Muscle of arm (tissue), 12 donors: Measurements from ENCODE around the gene FOXP3. TPM values are rescaled to one million over a fixed set of nuclear protein-coding genes. Genes with fewer than 3 reads are reported as not detected.
A peak's percentile ranks its signal among the peaks of the same experiment; 100 is the strongest.

Source experiments
- DNase-seq: peaks from one replicate; pipeline ENCODE4 v3.0.0-alpha.2; 2013
- polyA plus RNA-seq, 12 donors: library from polyadenylated mRNA; unstranded; fragments of 120-200 nt; gene quantifications; one replicate each; pipeline ENCODE4 v1.2.1, GENCODE V29; 2013; ENCODE audit not compliant: insufficient read length in 12 of 12

The FOXP3 gene
- polyA plus RNA-seq, 12 donors: 0.25 to 1.9 (median 0.47) TPM; not detected in 2

DNA sequence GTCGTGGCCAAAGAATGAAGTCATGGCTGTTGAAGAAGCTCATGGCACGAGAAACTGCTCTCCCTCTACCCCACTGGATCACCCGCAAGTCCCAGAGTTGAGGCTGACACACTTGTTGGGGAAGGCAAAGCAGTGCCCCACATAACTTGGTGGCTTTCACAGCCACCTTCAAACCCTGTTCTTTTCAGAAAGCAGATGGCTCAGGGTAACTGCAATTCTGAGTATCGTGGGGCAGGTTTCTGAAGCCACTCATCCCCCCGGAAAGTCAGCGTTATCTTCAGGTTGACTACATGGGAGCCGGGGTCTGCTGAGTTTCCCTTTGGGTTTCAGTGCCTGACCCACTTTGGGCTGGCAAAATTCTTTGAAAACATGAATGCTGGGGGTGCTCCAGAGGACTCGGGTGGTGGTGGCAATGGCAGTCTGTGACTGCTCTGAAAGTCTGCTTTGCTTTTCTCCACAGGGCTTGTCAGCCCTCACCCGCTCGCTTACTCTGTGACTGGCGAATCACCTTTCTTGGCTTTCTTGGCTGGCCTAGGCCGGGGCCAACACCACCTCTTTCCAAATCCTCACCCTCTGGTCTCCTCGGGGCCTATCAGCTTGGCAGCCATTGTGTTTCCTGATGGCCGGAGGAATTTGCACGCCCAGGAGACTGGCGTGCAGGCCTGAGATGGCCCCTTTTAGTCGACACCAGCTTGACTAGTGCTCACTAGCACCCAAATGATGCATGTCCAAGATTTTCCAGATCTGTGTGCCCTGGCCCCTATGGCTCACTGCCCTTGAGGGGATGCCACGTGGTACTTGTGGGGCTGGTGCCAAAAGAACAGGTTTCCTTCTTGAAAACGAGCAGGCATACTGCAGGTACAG lies 12.4 kb upstream of the FOXP3 start:
- no peak for DNase-seq

DNA sequence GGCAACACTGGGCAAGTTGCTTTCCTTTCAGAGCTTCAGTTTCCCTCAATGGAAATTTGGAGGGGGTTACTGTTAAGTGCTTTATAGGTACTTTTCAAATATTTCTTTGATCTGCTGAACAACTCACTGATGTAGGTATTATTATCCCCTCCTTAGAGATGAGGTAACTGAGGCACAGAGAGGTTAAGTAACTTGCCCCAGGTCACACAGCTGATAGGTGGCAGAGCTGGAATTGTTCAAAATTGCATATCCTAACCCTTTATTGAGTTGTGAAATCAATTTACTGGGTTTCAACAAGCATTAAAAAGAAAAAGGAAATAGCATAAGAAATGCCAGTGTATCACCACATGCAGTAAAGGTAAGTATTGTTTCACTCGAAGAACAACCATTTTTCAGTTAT lies 11.7 kb upstream of the FOXP3 start:
- DNase-seq: no peak

DNA sequence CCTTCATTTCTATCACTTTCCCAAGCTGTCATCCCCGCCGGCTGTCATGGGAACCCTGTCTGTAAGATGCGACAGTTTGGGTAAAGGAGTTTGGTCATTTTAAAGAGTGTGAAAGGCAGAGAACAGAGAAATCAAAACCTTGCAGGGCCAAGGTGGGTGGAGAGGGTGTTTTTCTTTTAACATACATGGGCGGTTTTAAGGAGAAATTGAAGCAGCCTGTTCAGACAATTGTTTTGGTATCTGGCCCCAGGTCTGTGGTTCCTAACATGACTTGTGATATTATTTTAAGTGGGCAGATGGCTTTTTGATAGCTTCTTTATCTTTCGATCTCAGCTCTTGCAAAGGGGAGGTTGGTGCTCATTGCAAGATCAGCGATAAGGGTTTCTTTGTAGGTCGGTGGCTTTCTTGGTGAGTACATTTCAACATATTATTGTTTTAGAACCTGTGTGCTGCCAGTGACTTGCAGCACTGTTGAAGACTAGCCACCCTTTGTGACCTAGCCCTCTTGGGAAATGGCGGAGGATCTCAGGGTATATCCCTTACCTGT lies 8.7 kb upstream of the FOXP3 start:
- no peak for DNase-seq

DNA sequence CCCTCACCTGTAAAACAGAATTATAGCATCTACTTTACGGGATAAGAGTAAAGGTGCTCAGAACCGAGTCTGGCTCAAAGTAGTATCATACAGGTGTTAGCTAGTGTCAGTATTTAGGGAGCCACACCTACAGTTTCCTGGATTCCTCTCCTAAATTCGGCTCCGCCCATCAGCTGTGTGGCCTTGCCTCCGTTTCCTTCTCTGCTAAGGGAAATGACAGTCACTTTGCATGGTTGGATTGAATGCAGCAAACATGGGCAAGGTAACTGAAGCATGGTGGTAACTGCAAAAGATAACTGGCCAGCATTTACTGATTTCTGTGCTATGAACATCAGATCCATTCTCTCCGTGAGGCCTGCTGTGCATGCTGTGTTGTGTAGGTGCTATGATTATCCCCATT lies 7.9 kb upstream of the FOXP3 start:
- DNase-seq: no peak

DNA sequence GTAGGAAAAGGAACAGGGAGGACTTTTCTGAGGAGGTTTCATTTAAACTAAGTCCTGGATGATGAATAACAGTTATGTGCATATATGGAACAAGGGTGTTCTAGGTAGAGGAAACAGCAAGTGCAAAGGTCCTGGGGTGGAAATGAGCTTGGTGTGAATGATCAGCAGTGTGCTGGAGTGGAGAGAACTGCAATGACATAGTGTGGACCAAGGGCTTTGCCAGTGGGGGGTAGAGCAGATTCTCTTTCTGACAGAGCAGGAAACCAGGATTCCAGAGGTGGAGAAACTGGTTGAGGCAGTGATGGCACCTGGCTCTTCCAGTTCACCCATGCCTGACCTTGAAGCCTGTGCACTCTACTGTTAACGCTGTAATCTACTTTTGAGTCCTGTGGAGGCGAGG lies 6.8 kb upstream of the FOXP3 start:
- no peak for DNase-seq

DNA sequence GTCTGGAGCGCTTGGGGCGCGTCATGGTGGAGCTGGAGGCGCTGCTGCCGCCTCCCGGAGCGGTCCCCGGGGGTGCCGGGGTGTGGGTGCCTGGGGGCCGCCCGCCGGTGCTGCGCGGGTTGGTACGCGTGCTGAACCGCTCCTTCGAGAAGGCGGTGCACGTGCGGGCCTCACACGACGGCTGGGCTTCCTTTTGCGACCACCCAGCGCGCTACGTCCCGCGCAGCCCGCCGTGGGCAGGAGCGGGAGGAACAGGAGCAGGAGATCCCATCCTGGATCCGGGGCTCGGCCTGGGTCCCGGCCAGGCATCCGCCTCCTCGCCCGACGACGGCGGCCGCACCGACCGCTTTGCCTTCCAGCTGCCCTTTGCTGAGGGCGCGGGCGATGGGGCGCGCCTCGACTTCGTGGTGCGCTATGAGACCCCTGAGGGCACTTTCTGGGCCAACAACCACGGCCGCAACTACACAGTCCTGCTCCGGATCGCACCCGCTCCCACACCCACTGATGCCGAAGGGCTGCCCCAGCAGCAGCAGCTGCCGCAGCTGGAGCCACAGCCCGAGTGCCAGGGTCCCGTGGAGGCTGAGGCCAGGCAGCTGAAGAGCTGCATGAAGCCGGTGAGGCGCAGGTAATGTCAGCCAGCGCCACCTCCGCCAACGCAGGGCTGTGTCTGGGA lies 5.9 kb upstream of the FOXP3 start:
- DNase-seq: no peak

DNA sequence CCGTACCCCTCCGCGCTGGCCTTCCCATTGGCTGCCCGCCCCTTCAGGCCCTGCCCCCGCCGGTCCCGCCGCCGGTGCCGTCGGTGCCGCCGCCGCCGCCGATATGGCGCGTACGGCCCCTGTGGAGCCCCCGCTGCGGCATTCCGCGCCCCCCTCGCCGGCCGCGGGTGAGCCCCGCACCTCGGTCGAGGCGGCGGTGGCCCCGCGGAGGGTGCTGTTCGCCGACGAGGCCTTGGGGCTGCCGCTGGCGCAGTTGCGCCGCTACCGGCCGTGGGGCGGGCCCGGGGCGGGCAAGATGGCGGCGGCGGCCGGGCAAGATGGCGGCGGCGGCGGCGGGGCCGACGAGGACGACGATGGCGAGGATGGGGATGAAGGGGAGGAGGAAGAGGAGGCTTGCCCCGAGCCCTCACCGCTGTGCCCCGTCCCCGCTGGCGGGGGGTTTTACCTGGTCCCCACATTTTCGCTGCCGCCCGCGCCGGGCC lies 5.3 kb upstream of the FOXP3 start, which contains the start of gene PPP1R3F:
TSS of gene PPP1R3F (plus strand) at position 27 of the 482 bp plus-strand sequence. CDS start at position 104, 77 bp downstream.
- DNase-seq: no peak

DNA sequence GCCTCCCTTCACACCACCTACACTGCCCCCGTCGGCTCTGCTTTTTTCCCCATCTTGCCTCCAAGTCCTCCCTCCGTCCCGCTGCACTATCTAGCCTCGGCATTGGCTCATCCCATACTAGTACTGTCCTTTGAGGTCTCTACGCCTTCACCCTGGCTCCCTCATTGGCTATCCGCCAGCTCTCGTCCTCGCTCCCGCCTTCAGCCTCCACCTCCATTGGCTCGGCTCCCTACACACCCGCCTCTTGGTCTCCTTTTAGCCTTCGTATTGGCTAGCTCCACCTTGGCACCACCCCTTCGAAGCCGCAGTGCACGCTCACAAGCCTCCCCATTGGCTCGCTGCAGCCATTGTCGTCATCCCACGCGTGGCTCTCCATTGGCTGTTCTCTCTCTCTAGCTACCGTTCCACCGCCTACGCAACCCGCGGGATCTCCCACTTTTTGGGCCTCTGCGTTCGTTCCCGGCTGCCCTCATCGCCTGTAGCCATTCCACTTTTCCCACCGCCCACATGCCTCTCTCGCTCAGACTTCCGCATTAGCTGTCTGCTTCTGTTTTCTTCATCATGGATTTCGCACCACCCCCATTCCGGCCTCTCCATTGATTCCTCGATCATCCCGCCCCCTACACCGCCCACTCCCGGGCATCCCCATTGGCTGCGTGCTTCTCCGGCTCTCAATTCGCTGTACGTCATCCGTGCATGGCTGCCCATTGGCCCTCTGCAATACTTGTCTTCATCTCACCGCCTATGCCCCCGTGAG lies 4.7 kb upstream of the FOXP3 start:
- peak; percentile 95 for DNase-seq

DNA sequence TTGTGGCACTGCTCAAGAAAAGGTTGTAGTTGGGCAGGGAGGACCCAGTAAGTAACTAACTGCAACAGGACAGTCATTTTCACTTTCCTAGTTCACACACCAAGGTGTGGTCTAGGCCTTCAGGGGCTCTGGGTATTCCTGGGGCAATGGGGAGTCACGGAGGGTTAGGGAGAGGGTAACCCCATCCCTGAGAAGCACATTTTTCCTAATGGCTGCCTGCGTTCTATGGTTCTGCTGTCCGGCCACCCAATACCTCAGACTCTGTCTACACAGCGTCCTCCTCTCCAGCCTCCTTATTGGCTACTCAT lies 4.1 kb upstream of the FOXP3 start:
- no peak for DNase-seq

DNA sequence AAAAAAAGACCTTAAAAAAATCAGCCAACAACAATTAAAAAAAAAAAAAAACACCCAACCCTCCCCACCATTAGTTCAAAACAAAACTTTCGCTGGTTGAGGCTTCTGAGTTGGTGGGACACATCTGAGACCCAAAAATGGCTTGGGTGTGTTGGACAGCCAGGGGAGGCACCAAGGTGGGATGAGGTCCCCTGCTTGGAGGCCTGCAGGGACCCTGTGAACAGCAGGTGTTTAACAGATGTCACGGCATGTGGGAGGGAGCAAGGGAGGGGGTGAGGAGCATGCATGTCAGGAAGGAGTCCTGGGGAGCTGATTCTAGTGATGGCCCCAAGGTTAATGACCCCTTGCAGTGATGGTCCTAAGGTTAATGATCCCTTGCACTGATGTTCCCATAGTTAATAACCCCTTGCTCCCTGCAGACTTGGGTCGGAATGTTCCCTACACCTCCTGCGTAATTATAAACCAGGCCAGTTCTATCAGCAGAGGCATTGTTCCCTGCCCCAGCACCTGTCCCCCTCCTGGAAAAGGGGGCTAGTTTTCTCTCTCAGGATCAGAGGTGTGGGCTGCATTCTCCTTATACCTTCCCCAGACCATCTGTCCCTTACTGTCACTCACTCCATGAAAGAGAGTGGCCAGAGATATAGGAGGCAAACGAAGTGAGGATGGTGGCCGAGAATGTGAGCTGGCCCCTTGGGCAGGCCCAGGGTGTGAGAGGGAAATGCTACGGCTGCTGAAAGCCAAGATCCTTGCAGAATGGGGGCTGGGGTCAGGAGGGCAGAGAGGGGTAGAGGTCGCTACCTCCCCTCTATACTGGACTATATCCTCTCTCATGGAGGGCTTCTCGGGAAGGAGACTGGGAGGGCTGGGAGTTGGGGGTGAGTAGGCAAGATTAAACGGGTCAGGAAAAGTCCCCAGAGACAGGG lies 2.3 kb upstream of the FOXP3 start:
- no peak for DNase-seq

DNA sequence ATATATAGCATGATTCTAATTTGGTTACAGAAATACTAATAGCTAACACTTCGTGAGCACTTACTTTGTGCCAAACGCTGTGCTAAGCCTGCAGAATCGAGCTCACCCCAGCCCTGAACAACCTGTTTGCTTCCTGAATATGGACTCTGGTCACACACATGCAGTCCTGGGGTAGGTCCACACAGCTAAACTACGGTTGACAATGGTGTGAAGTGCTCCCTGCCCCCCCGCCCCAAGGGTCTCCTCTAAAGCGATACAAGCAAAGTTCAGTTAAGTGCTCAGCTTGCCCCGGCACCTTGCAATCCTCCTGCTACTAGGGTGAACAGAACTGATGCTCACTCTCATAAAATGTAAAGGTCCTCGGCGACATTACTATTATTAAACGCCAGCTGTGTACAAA lies 879 bp downstream of the FOXP3 start:
- no peak for DNase-seq

DNA sequence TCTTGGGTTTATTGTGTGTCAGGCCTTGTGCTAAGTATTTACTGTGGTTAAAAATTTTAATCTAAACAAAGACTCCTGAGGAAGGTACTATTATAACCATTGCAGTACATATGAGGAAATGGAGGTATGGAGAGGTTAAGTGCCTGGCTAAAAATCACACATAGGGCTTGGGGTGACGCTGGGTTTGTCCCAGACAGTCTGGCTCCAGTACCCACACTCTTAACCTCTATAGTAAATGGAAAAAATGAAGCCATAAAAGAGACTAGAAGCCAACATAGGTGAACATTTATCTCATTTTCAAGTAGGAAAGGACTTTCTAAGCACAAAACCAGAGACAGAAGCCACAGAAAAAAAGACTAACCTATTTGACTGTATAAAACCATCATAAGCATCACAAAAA lies 1.9 kb downstream of the FOXP3 start:
- no peak for DNase-seq

DNA sequence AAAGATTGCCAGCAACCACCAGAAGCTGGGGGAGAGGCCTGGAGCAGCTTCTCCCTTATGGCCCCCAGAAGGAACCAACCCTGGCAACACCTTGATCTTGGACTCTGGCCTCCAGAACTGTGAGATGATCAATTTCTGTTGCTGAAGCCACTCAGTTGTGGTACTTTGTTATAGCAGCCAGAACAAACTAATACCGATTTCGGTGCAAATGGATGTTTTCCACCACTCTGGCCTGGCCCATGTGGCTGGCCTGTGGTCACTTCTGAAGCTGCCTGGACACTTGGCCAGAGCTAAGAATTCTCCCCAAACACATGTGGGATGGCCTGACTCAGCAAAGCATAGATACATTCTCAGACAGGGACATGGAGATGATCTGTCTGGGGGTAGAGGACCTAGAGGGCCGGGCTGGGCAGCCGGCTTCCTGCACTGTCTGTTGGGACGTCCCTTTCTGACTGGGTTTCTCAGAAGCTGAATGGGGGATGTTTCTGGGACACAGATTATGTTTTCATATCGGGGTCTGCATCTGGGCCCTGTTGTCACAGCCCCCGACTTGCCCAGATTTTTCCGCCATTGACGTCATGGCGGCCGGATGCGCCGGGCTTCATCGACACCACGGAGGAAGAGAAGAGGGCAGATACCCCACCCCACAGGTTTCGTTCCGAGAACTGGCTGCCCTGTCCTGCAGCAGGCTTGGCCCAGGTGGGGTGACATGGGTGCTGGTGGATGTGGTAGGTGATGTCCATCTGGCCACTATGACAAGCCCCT lies 4.1 kb downstream of the FOXP3 start:
- no peak for DNase-seq

DNA sequence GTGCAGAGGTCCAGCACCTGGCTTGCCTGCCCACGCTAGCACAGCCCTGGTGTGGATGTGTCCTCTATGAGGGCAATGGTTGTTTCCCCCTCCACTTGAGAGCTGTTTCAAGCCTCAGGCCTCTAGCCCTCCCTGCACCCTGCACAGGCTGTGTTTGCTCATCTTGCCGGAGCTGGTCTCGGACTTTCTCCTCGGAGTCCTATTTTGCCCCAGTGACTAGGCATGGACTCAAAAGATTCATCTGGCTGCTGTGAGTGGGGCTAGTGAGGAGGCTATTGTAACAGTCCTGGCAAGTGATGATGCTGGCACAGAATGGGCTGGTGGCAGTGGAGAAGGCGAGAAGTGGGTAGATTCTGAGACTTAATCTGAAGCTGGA lies 5.8 kb downstream of the FOXP3 start:
- DNase-seq: no peak

DNA sequence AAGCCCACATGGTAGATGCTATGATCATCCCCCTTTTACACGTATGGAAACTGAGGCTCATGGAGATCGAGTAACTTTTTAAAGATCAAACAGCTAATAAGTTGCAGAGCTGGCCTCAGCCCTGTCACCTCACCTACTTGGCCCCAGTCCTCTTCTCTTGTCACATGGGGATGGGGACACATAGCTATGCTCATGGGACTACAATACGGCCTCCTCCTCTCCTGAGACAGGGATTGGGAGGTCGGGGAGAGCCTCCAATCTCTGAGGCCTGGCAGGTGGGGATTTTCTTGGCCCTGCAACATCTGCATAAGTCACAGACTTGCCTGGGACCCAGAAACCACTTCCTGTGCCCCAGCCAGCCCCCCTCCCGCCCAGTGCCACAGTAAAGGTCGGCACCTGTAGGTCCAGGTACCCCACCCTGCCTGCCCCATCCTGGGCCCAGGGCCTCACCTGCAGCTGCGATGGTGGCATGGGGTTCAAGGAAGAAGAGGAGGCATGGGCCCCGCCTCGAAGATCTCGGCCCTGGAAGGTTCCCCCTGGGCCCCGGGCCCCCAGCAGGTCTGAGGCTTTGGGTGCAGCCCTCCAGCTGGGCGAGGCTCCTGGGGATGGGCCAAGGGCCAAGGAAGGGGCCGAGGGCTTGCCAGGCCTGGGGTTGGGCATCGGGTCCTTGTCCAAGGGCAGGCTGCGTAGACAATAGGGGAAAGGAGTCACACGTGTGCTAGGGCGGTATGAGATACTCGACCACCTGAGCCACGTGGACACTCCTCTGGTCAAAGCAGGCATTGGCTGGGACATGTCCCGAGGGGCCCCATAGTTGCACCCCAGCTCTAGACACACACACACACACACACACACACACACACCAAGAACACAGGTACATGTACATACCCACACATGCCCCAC lies 6.4 kb downstream of the FOXP3 start:
- no peak for DNase-seq

DNA sequence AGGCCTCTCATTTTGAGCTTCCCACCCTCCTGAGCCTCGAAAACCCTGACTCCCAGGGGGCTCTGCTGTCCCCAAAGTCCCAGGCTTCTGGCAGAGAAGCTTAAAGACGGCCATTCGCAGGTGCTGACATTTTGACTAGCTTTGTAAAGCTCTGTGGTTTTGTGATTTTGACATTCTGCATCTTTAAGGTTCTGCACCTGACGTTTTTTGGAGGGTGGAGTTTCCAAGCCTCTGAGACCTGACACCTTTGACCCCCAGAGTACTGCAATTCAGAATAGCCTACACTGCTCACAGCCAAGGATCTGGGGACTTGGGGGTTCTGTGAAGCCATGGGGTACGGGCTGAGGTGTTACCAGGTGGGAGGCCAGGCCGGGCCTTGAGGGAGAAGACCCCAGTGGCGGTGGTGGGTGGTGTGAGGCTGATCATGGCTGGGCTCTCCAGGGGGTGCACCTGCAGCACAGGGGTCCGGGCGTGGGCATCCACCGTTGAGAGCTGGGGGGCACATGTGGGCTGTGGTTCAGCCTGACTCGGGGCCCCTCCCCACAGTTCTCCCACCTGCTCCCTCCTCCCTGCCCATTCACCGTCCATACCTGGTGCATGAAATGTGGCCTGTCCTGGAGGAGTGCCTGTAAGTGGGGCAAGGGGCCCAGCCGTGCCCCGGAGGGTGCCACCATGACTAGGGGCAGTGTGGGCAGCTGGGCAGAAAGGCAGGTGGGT lies 7.3 kb downstream of the FOXP3 start:
- no peak for DNase-seq

DNA sequence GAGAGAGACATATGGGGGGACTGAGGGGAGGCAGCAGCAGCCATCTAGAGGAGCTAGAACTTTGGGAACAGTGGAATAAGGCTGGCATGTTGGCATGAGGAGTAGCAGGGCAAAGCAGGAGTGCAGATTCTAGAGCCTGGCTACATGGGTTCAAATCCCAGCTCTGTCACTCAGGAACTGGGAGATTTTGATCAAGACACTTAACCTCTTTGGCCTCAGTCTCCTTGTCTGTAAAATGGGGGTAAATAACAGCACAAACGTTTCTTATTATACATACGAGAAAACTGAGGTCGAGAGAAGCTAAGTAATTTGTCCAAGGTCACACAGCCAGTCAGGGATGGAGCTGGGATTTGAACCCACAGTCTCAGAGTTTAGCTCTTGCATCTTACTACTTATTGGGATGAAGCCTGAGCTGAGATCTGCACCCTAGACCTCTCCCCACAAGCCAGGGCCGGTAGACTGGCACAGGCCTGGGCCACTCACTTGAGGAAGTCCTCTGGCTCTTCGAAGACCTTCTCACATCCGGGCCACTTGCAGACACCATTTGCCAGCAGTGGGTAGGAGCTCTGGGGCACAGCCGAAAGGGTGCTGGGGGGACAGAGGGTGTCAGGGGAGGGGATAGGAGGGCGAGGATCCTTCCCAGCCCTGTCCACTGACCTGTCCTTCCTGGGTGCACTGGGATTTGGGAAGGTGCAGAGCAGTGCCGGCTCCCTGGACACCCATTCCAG lies 8.1 kb downstream of the FOXP3 start:
- DNase-seq: no peak

DNA sequence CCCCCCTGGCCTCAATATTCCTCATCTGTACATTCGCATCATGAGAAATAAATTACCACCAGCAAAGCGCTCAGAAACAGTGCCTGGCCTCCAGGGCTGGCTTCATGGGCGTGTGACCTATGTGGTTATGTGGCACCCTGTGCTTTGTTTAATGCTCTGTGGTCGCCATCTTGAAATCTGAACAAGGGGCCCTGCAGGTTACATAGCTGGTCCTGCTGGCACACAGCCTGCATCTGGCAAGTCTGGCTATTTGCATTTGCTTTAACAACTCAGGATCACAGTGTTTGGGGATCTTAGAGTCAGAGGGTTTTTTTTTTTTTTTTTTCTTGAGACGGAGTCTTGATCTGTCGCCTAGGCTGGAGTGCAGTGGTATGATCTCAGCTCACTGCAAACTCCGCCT lies 9.9 kb downstream of the FOXP3 start:
- DNase-seq: no peak
